Umbilical cord (tissue), 2 donors: ENCODE results near the gene SBF1. TPM values are rescaled to one million over a fixed set of nuclear protein-coding genes. Genes with fewer than 3 reads are reported as not detected.

Experiments used
- DNase-seq: peaks from one replicate; pipeline ENCODE4 v3.0.0-alpha.2; 2015; ENCODE audit warnings: low spot score
- total RNA-seq: library from RNA; depleted of rRNA; stranded (reverse); fragments of >200 nt; gene quantifications from one replicate; pipeline ENCODE4 v1.2.3, GENCODE V29; 2014; ENCODE audit warnings: low replicate concordance; ENCODE audit not compliant: insufficient read depth

Gene SBF1
- total RNA-seq, 1 donor from 2014 or later = 48.2 TPM

DNA sequence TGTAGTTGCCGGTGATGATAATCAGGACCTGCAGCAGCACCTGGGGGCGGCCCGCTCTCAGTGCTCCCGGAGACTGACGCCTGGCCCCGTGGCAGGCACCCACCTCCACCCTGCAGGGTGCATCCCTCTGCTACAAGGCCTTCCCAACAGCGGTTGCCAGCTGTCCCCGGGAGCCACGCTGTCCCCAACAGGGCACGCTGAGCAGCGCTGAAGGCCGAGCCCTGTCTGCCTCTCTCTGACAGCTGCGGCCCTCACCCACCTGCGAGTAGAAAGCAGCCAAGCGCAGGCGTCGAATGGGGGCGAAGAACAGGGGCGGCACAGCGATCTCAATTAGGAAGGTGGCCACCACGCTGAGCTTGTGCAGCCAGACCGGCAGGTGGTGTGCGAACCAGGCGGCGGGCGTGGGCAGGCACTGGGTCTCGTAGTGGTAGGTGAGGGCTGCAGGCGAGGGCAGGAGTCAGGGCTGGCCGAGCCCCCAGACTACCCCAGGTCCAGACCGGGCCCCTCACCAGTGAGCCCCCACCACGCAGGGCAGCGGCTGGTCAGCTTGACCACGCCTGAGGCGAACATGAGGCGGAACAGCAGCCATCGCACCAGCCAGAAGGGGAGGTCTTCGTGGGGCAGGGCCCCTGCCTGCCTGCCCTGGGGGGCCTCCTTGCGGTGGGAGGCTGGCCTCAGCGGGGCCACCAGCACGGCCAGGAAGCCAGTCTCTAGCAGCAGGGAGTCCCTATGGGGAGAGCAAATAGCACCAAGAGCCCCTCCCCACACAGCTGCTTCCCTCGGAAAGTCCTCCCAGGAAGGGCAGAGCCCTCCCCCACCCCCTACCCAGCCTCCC, 31.2 kb upstream of the SBF1 start:
- no peak for DNase-seq

- no peak for DNase-seq
These were observed 30.5 kb upstream of the SBF1 start for GRCh38 chr22:50505276-50505775.

GRCh38 chr22:50504369-50505211, 29.8 kb upstream of the SBF1 start:
- DNase-seq = no peak

DNA sequence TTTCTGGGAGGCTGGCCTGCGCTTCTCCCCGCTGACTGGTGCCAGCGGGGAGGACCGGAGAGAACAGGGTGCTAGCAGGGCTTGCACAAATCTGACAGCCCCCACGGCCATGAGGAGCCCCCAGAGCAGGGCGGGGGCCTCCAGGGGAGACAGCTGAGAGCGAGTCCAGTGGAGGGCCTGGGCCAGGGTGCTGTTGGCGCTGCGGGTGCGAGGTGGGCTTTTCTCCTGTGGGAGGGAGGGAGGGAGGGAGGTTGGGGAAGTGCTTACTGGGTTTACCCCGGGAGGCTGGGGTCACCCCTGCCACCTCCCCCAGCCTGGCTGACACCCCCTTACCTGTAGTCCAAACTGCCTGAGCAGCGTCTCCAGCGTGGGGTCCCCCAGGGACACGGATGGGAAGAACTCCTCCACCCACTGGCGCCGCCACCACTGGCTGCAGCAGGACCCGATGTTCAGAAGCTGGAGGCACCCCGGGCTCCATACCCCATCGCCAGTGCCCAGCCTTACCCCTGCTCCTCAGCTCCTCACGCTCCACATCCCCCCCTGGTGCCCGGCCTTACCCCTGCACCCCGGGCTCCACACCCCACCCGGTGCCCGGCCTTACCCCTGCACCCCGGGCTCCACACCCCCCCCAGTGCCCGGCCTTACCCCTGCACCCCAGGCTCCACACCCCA, 28.8 kb upstream of the SBF1 start:
- DNase-seq = no peak

DNA sequence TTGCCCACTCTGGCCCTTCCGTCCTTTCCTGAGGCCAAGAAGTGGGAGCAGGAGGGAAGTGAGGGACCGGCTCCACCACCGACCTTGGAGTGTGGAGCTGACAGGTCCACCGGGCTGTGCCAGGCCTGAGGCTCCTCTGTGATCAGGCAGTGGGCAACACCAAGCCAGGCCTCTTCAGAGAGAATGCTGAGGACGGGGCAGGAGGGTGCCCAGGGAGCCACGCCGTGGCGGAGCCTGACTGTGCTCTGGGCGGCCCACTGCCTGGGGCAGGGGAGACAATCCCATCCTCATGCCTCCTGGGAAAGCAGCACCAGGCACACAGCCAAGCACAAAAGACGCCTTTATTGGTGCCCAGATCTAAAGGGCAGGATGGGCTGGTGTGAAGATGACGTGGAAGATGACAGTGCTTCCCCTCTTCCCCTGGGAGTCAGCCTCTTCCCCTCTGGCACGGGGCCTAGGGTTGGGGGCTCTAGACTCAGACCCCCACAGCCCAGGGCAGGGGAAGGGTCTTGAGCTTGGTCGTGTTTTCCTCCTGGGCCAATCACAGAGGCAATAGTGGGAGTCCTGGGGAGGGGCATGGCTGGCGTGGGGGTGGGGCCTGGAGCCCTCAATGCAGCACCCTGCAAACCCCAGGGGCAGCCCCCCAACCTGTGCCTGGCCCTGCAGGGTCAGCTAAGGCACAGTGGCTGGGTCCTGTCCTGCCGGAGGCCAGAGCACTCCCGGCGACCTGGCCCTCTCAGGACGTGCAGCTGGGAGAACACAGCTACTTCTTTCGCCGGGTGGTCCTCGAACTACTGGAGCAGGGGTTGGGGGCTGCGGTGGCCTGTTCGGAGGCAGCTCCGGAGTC, 28.0 kb upstream of the SBF1 start:
- no peak for DNase-seq

GRCh38 chr22:50502096-50502495, 27.3 kb upstream of the SBF1 start:
- DNase-seq = no peak

DNA sequence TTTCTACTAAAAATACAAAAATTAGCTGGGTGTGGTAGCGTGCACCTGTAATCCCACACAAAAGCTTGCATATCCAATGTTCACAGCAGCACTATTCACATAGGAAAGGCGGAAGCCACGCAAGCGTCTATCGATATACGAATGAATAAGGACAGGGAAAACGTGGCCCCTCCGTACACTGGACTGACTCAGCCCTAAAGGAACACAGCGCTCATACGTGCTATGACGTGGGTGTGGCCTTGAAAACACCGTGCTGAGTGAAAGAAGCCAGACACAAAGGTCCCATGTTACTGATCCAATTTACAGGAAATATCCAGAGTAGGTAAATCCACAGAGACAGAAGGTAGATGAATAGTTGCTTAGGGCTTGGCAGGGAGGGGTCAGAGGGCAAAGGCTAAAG, 25.6 kb upstream of the SBF1 start:
- DNase-seq = no peak

DNA sequence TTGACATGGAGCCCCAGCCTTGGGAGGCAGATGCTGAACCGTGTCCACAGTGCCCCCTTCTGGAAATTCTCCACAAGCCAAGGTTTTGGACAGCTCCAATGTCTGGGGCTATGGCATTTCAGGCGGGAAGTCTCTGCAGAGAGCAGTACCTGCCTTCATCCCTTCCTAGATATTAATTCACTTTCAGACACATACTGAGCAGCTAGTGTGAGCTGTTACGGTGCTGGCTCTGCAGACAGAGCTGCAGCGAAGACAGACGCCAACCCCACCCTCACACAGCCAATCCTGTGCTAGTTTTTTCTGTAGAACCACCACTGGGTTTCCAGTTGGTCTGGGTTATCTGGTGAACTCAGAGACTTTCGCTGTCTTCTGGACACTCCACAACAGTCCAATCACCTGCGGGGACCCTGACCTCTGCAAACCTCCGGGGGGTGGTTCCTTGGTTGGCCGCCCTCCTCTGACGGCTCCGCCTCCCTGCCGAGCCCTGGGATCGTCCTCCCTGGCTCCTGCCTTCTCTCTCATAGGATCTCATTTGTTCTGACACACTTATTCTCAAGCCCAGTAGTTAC, 23.6 kb upstream of the SBF1 start:
- peak; percentile 53 for DNase-seq

GRCh38 chr22:50497093-50497492, 22.3 kb upstream of the SBF1 start:
- no peak for DNase-seq

DNA sequence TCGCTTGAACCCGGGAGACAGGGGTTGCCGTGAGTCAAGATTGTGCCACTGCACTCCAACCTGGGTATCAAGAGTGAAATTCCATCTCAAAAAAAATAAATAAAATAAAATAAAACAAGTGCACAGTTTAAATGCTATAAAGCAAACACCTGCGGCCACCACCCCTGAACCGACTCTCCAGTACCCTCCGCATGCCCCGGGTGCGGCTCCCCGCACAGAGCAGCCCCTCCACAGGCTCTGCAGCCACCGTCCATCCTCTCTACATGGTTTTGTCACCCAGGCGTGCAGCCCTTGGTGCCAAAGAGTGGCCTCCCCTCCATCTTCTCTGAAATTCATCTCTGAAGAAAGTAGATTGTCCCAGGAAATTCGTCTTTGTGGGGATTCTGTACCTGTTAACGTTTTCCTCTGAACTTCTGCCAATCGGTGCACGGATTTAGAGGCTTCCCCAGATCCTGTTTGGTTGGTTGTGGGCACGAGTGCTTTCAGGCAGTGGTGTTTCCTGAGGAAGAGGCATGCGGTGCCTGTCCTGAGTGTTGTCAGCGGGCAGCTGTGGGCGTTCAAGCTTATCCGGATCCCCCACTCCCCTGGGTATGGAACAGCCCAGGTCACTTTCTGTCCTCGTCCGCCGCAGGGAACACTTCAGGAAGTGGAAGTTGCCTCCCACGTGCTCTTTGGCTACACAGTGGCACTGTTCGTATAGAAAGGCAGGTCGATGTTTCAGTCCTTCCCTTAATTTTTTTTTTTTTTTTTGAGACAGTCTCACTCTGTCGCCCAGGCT, 15.9 kb upstream of the SBF1 start:
- no peak for DNase-seq

DNA sequence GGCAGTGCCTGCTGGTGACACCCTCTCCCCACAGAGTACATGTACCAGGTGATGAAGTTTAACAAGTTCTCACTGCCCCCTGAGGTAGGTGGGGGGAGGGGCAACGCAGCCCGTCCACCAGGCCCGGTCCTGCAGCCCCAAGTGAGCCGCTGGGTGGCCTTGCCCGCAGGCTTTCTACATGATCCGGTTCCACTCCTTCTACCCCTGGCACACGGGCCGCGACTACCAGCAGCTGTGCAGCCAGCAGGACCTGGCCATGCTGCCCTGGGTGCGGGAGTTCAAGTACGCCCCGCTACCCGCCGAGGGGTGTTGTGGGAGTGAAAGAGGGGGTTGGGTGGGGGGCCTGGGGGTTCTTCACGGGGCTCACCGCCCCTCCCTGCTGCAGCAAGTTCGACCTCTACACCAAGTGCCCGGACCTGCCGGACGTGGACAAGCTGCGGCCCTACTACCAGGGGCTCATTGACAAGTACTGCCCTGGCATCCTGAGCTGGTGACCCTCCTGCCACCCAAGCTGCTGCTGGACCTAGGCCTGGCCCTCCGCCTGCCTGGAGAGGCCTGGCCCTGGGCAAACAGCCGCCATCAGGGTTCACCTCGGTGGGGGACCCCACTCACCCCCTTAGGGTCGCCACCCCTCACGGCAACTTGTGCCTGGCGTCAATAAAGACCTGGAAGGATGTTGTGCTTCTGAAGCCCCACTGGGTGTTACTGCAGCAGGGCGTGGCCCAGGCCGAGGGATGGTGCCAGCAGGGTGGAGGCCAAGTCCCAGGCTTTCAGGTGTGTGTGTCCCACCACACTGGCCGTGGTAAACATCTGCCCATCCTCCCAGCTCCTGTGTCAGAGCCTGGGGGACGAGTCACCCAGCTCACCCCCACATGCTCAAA, 14.8 kb upstream of the SBF1 start:
- no peak for DNase-seq

DNA sequence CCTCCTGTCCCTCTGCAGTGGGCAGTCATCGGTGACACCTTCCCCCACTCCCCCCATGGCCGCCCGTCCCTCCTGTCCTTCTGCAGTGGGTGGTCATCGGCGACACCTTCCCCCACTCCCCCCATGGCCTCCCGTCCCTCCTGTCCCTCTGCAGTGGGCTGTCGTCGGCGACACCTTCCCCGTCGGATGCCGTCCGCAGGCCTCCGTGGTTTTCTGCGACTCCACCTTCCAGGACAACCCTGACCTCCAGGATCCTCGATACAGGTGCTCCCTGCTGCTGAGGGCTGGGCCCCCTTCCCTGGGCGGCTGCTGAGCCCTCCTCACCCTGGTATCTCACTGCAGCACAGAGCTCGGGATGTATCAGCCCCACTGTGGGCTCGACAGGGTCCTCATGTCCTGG, 14.1 kb upstream of the SBF1 start:
- DNase-seq = no peak

- no peak for DNase-seq
These were observed 13.3 kb upstream of the SBF1 start for GRCh38 chr22:50488006-50488677.

DNA sequence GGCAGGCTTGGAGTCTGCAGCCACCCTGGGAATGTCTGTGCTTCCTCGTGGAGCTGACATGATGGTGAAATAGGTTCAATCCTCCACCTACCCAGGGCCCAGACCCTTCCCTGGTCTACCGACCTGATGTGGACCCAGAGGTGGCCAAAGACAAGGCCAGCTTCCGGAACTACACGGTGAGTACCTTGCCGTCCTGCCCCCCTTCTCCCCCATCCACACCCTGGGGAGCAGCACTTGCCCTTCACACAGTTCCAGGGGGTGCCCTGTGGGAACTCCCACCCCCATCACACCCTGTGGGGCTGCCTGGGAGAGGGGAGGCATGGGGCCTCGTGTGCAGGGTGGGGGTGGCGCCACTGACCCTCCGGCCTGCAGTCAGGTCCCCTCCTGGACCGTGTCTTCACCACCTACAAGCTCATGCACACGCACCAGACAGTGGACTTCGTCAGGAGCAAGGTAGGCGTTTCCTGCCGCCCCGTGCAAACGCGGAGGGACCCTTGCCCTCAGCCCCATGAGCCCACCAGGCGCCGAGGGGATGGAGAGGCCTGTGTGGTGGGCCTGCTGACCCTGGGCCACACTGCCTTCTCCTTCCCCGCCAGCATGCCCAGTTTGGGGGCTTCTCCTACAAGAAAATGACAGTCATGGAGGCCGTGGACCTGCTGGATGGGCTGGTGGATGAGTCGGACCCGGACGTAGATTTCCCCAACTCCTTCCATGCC, 12.6 kb upstream of the SBF1 start:
- DNase-seq = no peak

- DNase-seq = no peak
These were observed 11.9 kb upstream of the SBF1 start, which contains the start of gene MIOX for GRCh38 chr22:50486561-50487289. TSS of gene MIOX (plus strand) at chr22:50486859. CDS start at chr22:50486898, 39 bp downstream.

DNA sequence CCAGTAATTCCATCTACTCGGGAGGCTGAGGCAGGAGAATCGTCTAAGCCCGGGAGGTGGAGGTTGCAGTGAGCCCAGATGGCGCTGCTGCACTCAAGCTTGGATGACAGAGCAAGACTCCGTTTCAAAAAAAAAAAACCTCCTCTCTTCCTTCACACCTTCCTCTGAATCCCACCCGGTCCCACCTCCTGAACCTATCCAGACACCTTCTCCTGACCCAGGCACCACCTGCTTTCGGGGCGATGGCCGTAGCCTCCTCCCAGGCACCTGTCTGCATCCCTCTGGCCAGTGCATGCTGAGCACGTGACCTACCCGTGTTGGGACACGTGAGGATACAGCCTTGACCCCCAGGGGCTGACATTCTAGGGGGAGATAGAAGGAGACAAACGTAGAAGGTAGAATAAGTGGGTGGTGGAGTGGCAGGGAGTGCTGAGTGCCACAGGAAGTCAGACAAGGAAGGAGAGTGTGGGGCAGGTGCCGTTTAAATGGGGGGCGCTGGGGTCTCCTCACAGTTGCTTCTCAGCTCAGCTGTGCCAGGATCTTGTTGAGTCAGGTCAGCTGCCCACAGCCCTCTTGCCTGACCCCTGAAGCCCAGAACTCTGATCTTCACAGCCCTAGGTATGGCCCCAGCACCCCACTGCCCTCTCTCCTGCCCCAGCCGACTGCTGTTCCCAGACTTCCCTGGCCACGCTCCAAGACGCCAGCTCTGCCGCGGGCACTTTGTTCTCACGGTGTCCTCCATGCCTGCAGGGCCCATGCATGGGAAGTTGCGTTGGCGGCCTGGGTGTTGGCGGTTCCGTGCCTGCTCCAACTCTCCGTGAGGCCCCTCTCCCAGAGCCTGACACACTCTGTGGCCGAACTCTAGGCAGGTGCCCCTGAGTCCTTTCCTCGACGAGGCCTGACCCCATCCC, 10.6 kb upstream of the SBF1 start:
- DNase-seq = no peak
